HL-60/S4 treated with phorbol 12-myristate 13-acetate at 8.2 ng/mL for 4 days and 3 days (cell line): ENCODE results near the gene MEIS3.
"Not testable (repeated sequence)": the region's sequence is repeated elsewhere in the genome, so short reads cannot be mapped to it uniquely, and the experiment has no call there.

Source experiments
- in situ Hi-C: fragments of 300-500 bp; cut with MboI; formaldehyde crosslinking; loops from 2 replicates; pipeline ENCODE4 v1.15.0; 2022; ENCODE audit warnings: low sequenced_read_pairs

MEIS3 gene

GRCh38 chr19:47372603-47373002 lies 46.7 kb downstream of the MEIS3 start:
- in situ Hi-C loops: no loop called here

GRCh38 chr19:47371261-47371660 lies 48.1 kb downstream of the MEIS3 start:
- in situ Hi-C loops: no loop called here

GRCh38 chr19:47370045-47370611 lies 49.2 kb downstream of the MEIS3 start:
- in situ Hi-C loops: no loop called here

GRCh38 chr19:47365455-47365854 lies 53.9 kb downstream of the MEIS3 start:
- in situ Hi-C loops: not testable (repeated sequence)

- in situ Hi-C loops: no loop called here
Observed at GRCh38 chr19:47363758-47364531, 55.4 kb downstream of the MEIS3 start.

GRCh38 chr19:47362321-47362720 lies 57.0 kb downstream of the MEIS3 start:
- in situ Hi-C loops: no loop called here

GRCh38 chr19:47358936-47359335 lies 60.4 kb downstream of the MEIS3 start:
- in situ Hi-C loops: no loop called here

- in situ Hi-C loops: no loop called here
Observed at GRCh38 chr19:47357788-47358680, 61.3 kb downstream of the MEIS3 start.

GRCh38 chr19:47356900-47357299 lies 62.4 kb downstream of the MEIS3 start:
- in situ Hi-C loops: no loop called here

- in situ Hi-C loops: no loop called here
Observed at GRCh38 chr19:47353307-47353712, 66.0 kb downstream of the MEIS3 start.
